GM12875 (cell line): ENCODE results near the gene MID1IP1.

ENCODE experiments used
- H3K4me3 ChIP-seq: one replicate; pipeline ENCODE4 v1.5.1; 2011; ENCODE audit warnings: low read depth, low read length, control low read depth
- CTCF ChIP-seq: IDR thresholded peaks from 2 replicates; pipeline ENCODE4 v1.5.1; 2011; ENCODE audit warnings: low read depth, mild to moderate bottlenecking, control low read depth, inconsistent platforms, low read length, moderate library complexity, borderline replicate concordance; ENCODE audit not compliant: insufficient read depth

MID1IP1 gene

GRCh38 chrX:38800981-38801845 is at the start of gene MID1IP1:
Gene MID1IP1 (plus strand): TSS chrX:38801459. CDS start chrX:38804947, 3,488 bp downstream.
- H3K4me3 ChIP-seq: peak within 1 kb of the TSS; percentile 80
- no peak for TF ChIP-seq CTCF

- H3K4me3 ChIP-seq: no peak overlapping the region
- TF ChIP-seq CTCF: peak; percentile 45; the same call in 1 of the 2 replicates
These were observed 47.0 kb upstream of the MID1IP1 start for GRCh38 chrX:38754102-38754790.

GRCh38 chrX:38754818-38755718 is 46.2 kb upstream of the MID1IP1 start:
- H3K4me3 ChIP-seq: no peak overlapping the region
- no peak for TF ChIP-seq CTCF

GRCh38 chrX:38760883-38761282 is 40.4 kb upstream of the MID1IP1 start:
- no peak for TF ChIP-seq CTCF
- no peak overlapping the region for H3K4me3 ChIP-seq

- H3K4me3 ChIP-seq: no peak overlapping the region
- no peak for TF ChIP-seq CTCF
These were observed 33.2 kb upstream of the MID1IP1 start for GRCh38 chrX:38768079-38768478.

GRCh38 chrX:38770152-38770551 is 31.1 kb upstream of the MID1IP1 start:
- TF ChIP-seq CTCF: no peak
- H3K4me3 ChIP-seq: no peak overlapping the region
